ENCODE data around the gene MAP1LC3A.

DNA sequence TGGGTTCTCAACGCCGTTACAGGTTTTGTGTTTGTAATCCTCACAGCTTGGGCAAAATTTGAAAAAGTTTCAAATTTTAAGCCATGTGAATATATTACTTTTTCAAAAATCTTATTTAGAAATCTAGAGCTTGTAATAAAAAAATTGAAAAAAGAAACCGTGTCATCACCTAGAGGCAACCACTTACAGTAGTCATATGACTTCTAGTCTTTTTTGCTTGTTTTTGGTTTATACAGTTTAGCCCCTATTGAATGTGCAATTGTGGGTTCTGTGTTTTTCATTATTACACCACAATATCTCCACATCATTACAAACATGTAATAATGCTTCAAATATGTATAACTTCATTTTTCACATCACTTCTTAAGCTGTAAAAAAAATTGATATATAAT is 41.4 kb upstream of the MAP1LC3A start:
- TF ChIP-seq, protein P1, sequence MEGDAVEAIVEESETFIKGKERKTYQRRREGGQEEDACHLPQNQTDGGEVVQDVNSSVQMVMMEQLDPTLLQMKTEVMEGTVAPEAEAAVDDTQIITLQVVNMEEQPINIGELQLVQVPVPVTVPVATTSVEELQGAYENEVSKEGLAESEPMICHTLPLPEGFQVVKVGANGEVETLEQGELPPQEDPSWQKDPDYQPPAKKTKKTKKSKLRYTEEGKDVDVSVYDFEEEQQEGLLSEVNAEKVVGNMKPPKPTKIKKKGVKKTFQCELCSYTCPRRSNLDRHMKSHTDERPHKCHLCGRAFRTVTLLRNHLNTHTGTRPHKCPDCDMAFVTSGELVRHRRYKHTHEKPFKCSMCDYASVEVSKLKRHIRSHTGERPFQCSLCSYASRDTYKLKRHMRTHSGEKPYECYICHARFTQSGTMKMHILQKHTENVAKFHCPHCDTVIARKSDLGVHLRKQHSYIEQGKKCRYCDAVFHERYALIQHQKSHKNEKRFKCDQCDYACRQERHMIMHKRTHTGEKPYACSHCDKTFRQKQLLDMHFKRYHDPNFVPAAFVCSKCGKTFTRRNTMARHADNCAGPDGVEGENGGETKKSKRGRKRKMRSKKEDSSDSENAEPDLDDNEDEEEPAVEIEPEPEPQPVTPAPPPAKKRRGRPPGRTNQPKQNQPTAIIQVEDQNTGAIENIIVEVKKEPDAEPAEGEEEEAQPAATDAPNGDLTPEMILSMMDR (conservative IDR thresholded peaks at IDR 0.05): no peak
- no peak for TF ChIP-seq EZH2 (IDR thresholded peaks at IDR 0.05; ENCODE audit: low read depth)

All from PC-9 (cell line).